GM12872 (cell line): ENCODE data around the gene UNC5CL.

Experiments
- CTCF ChIP-seq: IDR thresholded peaks from 3 replicates; pipeline ENCODE4 v1.5.1; 2011; ENCODE audit warnings: low read depth, mild to moderate bottlenecking, low read length, moderate library complexity; ENCODE audit not compliant: insufficient read depth

The UNC5CL gene

GRCh38 chr6:41061196-41061726, 22.2 kb upstream of the UNC5CL start:
- no peak for TF ChIP-seq CTCF

GRCh38 chr6:41059556-41059955, 20.5 kb upstream of the UNC5CL start:
- TF ChIP-seq CTCF, result no peak

- no peak for TF ChIP-seq CTCF
These were observed 19.8 kb upstream of the UNC5CL start for GRCh38 chr6:41058783-41059181.

GRCh38 chr6:41056768-41057490, 17.9 kb upstream of the UNC5CL start:
- TF ChIP-seq CTCF, result no peak

GRCh38 chr6:41055149-41055548, 16.1 kb upstream of the UNC5CL start:
- no peak for TF ChIP-seq CTCF

GRCh38 chr6:41054511-41054910, 15.5 kb upstream of the UNC5CL start:
- TF ChIP-seq CTCF, result no peak

GRCh38 chr6:41053041-41053440, 14.0 kb upstream of the UNC5CL start, which contains the start of gene APOBEC2:
APOBEC2 (plus strand) TSS chr6:41053202; CDS start chr6:41053348, 146 bp downstream.
- TF ChIP-seq CTCF, result no peak
